Neural progenitor cell (in vitro differentiated cells): ENCODE data around the gene AGT. TPM values are rescaled to one million over a fixed set of nuclear protein-coding genes. Genes with fewer than 3 reads are reported as not detected.

Experiments used
- DNase-seq: peaks from one replicate; pipeline ENCODE4 v3.0.0-alpha.2; 2016; ENCODE audit warnings: low spot score
- H2AFZ ChIP-seq: fragments of 200-600 bp; sonication (generic); replicated peaks from 2 replicates; pipeline ENCODE4 v1.6.1; 2016; ENCODE audit warnings: antibody characterized with exemption
- H3F3A ChIP-seq: fragments of 200-600 bp; sonication (generic); 2 replicates; pipeline ENCODE4 v1.6.1; 2016; ENCODE audit warnings: antibody characterized with exemption, low read depth
- H3K27ac ChIP-seq: fragments of 200-600 bp; sonication (generic); 2 replicates; pipeline ENCODE4 v1.5.1; 2016; ENCODE audit warnings: mild to moderate bottlenecking
- H3K27me3 ChIP-seq: fragments of 200-600 bp; sonication (generic); 2 replicates; pipeline ENCODE4 v1.6.1; 2016; ENCODE audit warnings: mild to moderate bottlenecking, moderate library complexity
- H3K36me3 ChIP-seq: fragments of 200-600 bp; sonication (generic); 2 replicates; pipeline ENCODE4 v1.5.1; 2016
- H3K4me1 ChIP-seq: fragments of 200-600 bp; sonication (generic); 2 replicates; pipeline ENCODE4 v1.6.1; 2016; ENCODE audit warnings: mixed run types
- H3K4me2 ChIP-seq: fragments of 200-600 bp; sonication (generic); 2 replicates; pipeline ENCODE4 v1.6.1; 2016
- H3K4me3 ChIP-seq: fragments of 200-600 bp; sonication (generic); 2 replicates; pipeline ENCODE4 v1.5.1; 2016
- H3K79me2 ChIP-seq: fragments of 200-600 bp; sonication (generic); 2 replicates; pipeline ENCODE4 v1.6.1; 2016; ENCODE audit warnings: low read depth
- H3K9ac ChIP-seq: fragments of 200-600 bp; sonication (generic); 2 replicates; pipeline ENCODE4 v1.6.1; 2016
- H3K9me3 ChIP-seq: fragments of 200-600 bp; sonication (generic); 2 replicates; pipeline ENCODE4 v1.5.1; 2016; ENCODE audit warnings: low read depth
- H4K20me1 ChIP-seq: fragments of 200-600 bp; sonication (generic); 2 replicates; pipeline ENCODE4 v1.6.1; 2016; ENCODE audit warnings: low read depth
- H3K27ac Mint-ChIP-seq: 3 replicates; pipeline ENCODE4 v1.8.0; 2021; ENCODE audit warnings: mixed read lengths
- H3K27me3 Mint-ChIP-seq: 2 replicates; pipeline ENCODE4 v1.8.0; 2022; ENCODE audit warnings: low read depth, mild to moderate bottlenecking, inconsistent platforms, moderate library complexity, mixed read lengths; ENCODE audit not compliant: insufficient read depth
- H3K36me3 Mint-ChIP-seq: 3 replicates; pipeline ENCODE4 v1.8.0; 2021; ENCODE audit warnings: mixed read lengths
- H3K4me1 Mint-ChIP-seq: 3 replicates; pipeline ENCODE4 v1.8.0; 2021; ENCODE audit warnings: mixed read lengths
- H3K4me3 Mint-ChIP-seq: 3 replicates; pipeline ENCODE4 v1.8.0; 2021; ENCODE audit warnings: mild to moderate bottlenecking, moderate library complexity, mixed read lengths
- H3K9me3 Mint-ChIP-seq: 3 replicates; pipeline ENCODE4 v1.8.0; 2020; ENCODE audit warnings: mixed read lengths
- EZH2 ChIP-seq: fragments of 200-600 bp; sonication (generic); IDR thresholded peaks from 2 replicates; pipeline ENCODE4 v1.6.1; 2017; ENCODE audit warnings: antibody characterized with exemption, mild to moderate bottlenecking, moderate library complexity
- EZH2phosphoT487 ChIP-seq: fragments of 200-600 bp; sonication (generic); IDR thresholded peaks from 2 replicates; pipeline ENCODE4 v1.6.1; 2017; ENCODE audit warnings: antibody characterized with exemption
- total RNA-seq: library from RNA; depleted of rRNA; stranded (reverse); fragments of >200 nt; gene quantifications from 2 replicates; pipeline ENCODE4 v1.2.3, GENCODE V29; 2015; ENCODE audit warnings: low replicate concordance
- TF ChIP-seq, protein P1 (sequence below): fragments of 200-600 bp; sonication (generic); IDR thresholded peaks from 2 replicates; pipeline ENCODE4 v1.5.1; 2017; ENCODE audit warnings: antibody characterized with exemption, mild to moderate bottlenecking

AGT gene
- total RNA-seq, 1 donor from 2014 or later, result 0.80 TPM

DNA sequence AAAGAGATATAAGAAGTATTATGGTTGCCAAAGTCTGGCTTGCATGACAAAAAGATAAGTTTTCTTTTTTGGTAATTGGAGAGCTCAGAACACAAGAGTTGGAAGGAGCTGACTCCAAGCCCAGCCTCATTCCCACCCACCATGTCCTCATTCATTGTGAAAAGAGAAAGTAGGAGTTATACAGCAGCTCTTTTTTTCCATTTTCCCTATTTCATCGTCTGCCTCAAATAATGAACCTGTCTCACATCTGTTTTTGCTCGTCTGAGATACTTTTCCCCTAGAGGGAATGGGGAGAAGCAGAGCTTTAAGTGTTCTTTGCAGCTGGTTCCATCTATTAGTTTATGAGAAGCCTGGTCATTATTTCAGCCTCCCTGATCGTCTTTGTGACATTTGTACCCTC is 34.7 kb downstream of the AGT start:
- no peaks in the 10 kb centered on the region for H3K4me1 Mint-ChIP-seq
- Histone ChIP-seq H3K9ac (no peak overlapping the region), H3K4me1 (no peaks in the 10 kb centered on the region), H3K4me2 (no peak overlapping the region), H3F3A (no peaks in the 10 kb centered on the region), H3K27ac (no peak overlapping the region), H4K20me1 (no peaks in the 10 kb centered on the region), H3K4me3 (no peak overlapping the region), H3K27me3 (no peaks in the 10 kb centered on the region), H3K36me3 (peaks cover 44% of the 10 kb centered on the region), H2AFZ (no peak overlapping the region), H3K9me3 (no peaks in the 10 kb centered on the region), H3K79me2 (no peaks in the 10 kb centered on the region)
- no peak overlapping the region for H3K4me3 Mint-ChIP-seq
- no peaks in the 10 kb centered on the region for H3K27me3 Mint-ChIP-seq
- no peak for TF ChIP-seq EZH2
- TF ChIP-seq, protein P1, sequence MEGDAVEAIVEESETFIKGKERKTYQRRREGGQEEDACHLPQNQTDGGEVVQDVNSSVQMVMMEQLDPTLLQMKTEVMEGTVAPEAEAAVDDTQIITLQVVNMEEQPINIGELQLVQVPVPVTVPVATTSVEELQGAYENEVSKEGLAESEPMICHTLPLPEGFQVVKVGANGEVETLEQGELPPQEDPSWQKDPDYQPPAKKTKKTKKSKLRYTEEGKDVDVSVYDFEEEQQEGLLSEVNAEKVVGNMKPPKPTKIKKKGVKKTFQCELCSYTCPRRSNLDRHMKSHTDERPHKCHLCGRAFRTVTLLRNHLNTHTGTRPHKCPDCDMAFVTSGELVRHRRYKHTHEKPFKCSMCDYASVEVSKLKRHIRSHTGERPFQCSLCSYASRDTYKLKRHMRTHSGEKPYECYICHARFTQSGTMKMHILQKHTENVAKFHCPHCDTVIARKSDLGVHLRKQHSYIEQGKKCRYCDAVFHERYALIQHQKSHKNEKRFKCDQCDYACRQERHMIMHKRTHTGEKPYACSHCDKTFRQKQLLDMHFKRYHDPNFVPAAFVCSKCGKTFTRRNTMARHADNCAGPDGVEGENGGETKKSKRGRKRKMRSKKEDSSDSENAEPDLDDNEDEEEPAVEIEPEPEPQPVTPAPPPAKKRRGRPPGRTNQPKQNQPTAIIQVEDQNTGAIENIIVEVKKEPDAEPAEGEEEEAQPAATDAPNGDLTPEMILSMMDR, result no peak
- no peak for TF ChIP-seq EZH2phosphoT487
- H3K36me3 Mint-ChIP-seq, result peaks cover 41% of the 10 kb centered on the region
- no peaks in the 10 kb centered on the region for H3K9me3 Mint-ChIP-seq
- H3K27ac Mint-ChIP-seq, result no peak overlapping the region
- no peak for DNase-seq

DNA sequence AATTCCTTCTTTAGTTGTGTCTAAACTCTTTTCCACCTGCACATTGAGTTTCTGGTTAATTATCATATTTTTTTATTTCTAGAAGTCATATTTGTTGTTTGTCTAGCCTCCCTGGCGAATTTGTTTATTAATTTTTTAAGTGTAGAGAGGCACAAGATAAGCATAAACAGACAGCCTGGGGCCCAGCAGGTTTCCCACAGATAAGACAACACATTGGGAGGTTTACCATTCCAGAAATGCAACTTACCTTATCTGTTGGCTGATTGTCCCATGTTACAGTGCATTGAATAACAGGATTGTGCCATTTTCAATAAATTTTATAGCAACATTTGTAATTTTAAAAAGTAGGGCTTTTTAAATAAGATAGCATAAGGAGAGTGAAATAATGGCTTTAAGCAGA is 36.7 kb downstream of the AGT start:
- Histone ChIP-seq H3K4me2 (no peak overlapping the region), H3K27me3 (no peaks in the 10 kb centered on the region), H2AFZ (no peak overlapping the region), H3K4me3 (no peak overlapping the region), H3K4me1 (no peaks in the 10 kb centered on the region), H3F3A (no peaks in the 10 kb centered on the region), H3K27ac (no peak overlapping the region), H4K20me1 (no peaks in the 10 kb centered on the region), H3K36me3 (peaks cover 44% of the 10 kb centered on the region), H3K79me2 (no peaks in the 10 kb centered on the region), H3K9me3 (no peaks in the 10 kb centered on the region), H3K9ac (no peak overlapping the region)
- Mint-ChIP-seq H3K4me1 (no peaks in the 10 kb centered on the region), H3K4me3 (no peak overlapping the region), H3K36me3 (peaks cover 50% of the 10 kb centered on the region), H3K9me3 (no peaks in the 10 kb centered on the region), H3K27me3 (no peaks in the 10 kb centered on the region), H3K27ac (no peak overlapping the region)
- no peak for DNase-seq
- no peak for TF ChIP-seq EZH2phosphoT487
- TF ChIP-seq EZH2, result no peak
- TF ChIP-seq, protein P1, result no peak

DNA sequence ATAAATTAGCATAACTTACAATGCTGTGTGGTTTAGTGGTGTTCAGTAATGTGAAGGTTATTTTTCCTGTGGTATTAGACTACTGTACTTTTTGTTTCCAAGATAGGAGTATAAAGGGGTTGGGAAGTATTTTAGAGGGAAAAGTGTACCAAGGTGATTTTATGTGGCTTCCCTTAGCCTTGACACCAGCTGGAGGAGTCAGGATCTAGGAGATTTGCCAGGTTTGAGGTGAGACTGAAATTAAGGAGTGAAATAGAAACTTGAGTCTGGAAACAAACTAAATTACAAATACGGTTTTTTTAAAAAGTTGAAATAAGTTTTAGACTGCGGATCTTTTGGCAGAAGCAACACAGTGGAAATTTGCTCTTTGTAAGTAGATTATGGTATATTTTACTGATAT is 39.3 kb downstream of the AGT start:
- Histone ChIP-seq H3K9me3 (no peaks in the 10 kb centered on the region), H3K4me2 (no peak overlapping the region), H3K27me3 (no peaks in the 10 kb centered on the region), H3K79me2 (no peaks in the 10 kb centered on the region), H4K20me1 (no peaks in the 10 kb centered on the region), H3K36me3 (peaks cover 36% of the 10 kb centered on the region), H3K4me1 (no peaks in the 10 kb centered on the region), H3K9ac (no peak overlapping the region), H2AFZ (no peak overlapping the region), H3F3A (no peaks in the 10 kb centered on the region), H3K4me3 (no peak overlapping the region), H3K27ac (no peak overlapping the region)
- TF ChIP-seq EZH2, result no peak
- TF ChIP-seq EZH2phosphoT487, result no peak
- TF ChIP-seq, protein P1, result no peak
- Mint-ChIP-seq H3K36me3 (peaks cover 49% of the 10 kb centered on the region), H3K27me3 (no peaks in the 10 kb centered on the region), H3K27ac (no peak overlapping the region), H3K9me3 (no peaks in the 10 kb centered on the region), H3K4me1 (no peaks in the 10 kb centered on the region), H3K4me3 (no peak overlapping the region)
- no peak for DNase-seq

DNA sequence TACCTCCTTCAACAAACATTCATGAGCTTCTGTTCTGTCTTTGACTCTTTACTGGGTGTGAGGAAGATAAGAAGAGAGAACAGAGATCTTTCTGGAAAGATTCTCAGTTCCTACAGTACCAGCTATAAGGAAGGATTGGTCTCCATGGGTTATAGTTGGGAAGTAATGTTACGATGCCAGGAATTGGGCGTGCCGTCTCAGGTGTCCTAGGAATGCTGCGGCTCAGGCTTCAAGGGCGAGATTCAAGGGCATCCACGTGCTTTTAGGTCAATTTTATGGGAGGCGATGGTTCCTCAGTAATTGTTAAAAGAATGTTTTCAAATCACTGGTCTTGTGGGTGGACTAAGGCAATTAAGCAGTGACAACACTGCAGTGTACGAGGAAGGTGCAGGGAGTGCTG is 44.4 kb downstream of the AGT start:
- Mint-ChIP-seq H3K4me1 (peaks cover 8% of the 10 kb centered on the region), H3K27me3 (no peaks in the 10 kb centered on the region), H3K36me3 (peaks cover 36% of the 10 kb centered on the region), H3K9me3 (no peaks in the 10 kb centered on the region), H3K27ac (peak overlapping the region; percentile 6), H3K4me3 (no peak overlapping the region)
- Histone ChIP-seq H3F3A (no peaks in the 10 kb centered on the region), H3K9ac (no peak overlapping the region), H3K27me3 (no peaks in the 10 kb centered on the region), H3K4me3 (no peak overlapping the region), H3K4me2 (no peak overlapping the region), H4K20me1 (peaks cover 3% of the 10 kb centered on the region), H3K79me2 (no peaks in the 10 kb centered on the region), H2AFZ (no peak overlapping the region), H3K4me1 (no peaks in the 10 kb centered on the region), H3K36me3 (peaks cover 14% of the 10 kb centered on the region), H3K27ac (no peak overlapping the region), H3K9me3 (no peaks in the 10 kb centered on the region)
- TF ChIP-seq, protein P1, result no peak
- TF ChIP-seq EZH2 (no peak), EZH2phosphoT487 (no peak)
- DNase-seq, result no peak
